K562 (cell line): ENCODE data around the gene ASZ1.
"Not testable (repeated sequence)": the region's sequence is repeated elsewhere in the genome, so short reads cannot be mapped to it uniquely, and the experiment has no call there.

Experiments
- EZH2 ChIP-seq: IDR thresholded peaks from 2 replicates; pipeline ENCODE4 v1.6.1; 2012; ENCODE audit warnings: low read depth, mild to moderate bottlenecking, inconsistent platforms, low read length, borderline replicate concordance
- MCM5 ChIP-seq: fragments of 450-650 bp; IDR thresholded peaks from 2 replicates; pipeline ENCODE4 v1.6.1; 2016; ENCODE audit warnings: low read depth
- ZNF592 ChIP-seq: fragments of 450-650 bp; IDR thresholded peaks from 2 replicates; pipeline ENCODE4 v1.6.1; 2017; ENCODE audit warnings: antibody characterized with exemption, mild to moderate bottlenecking
- TF ChIP-seq, protein P1 (sequence below): fragments of 250-450 bp; sonication (Bioruptor Pico); IDR thresholded peaks from 2 replicates; pipeline ENCODE4 v1.5.1; 2021; ENCODE audit warnings: mild to moderate bottlenecking

GRCh38 chr7:117414591-117414990, 12.7 kb downstream of the ASZ1 start:
- not testable (repeated sequence) for TF ChIP-seq MCM5, ZNF592, EZH2
- TF ChIP-seq, protein P1, sequence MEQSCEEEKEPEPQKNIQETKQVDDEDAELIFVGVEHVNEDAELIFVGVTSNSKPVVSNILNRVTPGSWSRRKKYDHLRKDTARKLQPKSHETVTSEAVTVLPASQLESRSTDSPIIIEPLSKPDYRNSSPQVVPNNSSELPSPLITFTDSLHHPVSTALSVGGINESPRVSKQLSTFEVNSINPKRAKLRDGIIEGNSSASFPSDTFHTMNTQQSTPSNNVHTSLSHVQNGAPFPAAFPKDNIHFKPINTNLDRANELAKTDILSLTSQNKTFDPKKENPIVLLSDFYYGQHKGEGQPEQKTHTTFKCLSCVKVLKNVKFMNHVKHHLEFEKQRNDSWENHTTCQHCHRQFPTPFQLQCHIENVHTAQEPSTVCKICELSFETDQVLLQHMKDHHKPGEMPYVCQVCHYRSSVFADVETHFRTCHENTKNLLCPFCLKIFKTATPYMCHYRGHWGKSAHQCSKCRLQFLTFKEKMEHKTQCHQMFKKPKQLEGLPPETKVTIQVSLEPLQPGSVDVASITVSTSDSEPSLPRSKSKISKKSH = not testable (repeated sequence)
